Ishikawa (cell line): Measurements from ENCODE around the gene FBXL20.

ENCODE experiments used
- FOXM1 ChIP-seq: IDR thresholded peaks from 2 replicates; pipeline ENCODE4 v1.6.1; 2012; ENCODE audit warnings: low read depth, borderline replicate concordance
- RAD21 ChIP-seq: IDR thresholded peaks from 2 replicates; pipeline ENCODE4 v1.6.1; 2012; ENCODE audit warnings: low read depth
- REST ChIP-seq: IDR thresholded peaks from 2 replicates; pipeline ENCODE4 v1.6.1; 2012; ENCODE audit warnings: low read depth, mild to moderate bottlenecking
- YY1 ChIP-seq: IDR thresholded peaks from 2 replicates; pipeline ENCODE4 v1.6.1; 2012; ENCODE audit warnings: low read depth

GRCh38 chr17:39365872-39366271 lies 35.6 kb downstream of the FBXL20 start:
- no peak for TF ChIP-seq REST
- no peak for TF ChIP-seq FOXM1
- TF ChIP-seq YY1, result no peak
- TF ChIP-seq RAD21, result no peak
